ENCODE data around the gene ROR1. TPM values are rescaled to one million over a fixed set of nuclear protein-coding genes. Genes with fewer than 3 reads are reported as not detected.

Gene ROR1
- total RNA-seq, 1 experiment from 2014 or later, result 33.8 TPM

DNA sequence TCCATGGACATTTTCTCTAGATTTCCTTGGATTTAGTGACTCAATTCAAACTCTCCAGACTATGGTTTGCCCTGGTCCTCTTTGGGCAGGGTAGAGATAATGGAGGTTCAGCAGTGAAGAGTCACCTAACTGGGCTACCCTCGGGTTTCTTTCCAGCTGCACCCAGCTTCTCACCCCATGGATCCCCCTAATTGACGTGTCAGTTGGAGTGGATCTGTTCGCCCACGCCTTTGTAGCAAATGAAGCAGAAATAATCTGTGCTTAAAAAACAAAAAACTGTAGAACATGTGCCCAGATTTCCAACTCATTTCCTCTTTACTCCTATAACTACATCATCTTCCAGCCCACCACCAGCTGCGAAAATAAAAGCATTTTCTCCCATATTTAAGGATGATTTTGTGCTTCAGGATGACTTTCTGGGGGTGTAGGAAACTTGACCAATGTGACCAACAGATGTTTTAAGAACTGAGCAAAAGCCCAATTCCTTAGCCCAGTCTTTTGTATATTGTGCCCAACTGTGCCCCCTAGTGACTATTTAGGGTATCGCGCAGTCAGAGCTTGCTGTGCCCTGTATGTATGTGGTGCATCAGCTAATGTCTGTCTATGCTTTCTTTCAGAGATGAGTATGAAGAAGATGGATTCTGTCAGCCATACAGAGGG lies 363.1 kb downstream of the ROR1 start:
- H3K4me1 Mint-ChIP-seq (ENCODE audit: low read depth, unreplicated experiment), result peaks cover 20% of the 10 kb centered on the region
- H3K27me3 Mint-ChIP-seq (ENCODE audit: unreplicated experiment), result no peaks in the 10 kb centered on the region
- H3K4me3 Mint-ChIP-seq (ENCODE audit: low read depth, unreplicated experiment), result no peak overlapping the region
- peaks cover 11% of the 10 kb centered on the region for H3K36me3 Mint-ChIP-seq (ENCODE audit: insufficient read depth, unreplicated experiment)
- BruUV-seq (replicated peaks), result no TSS peak
- intact Hi-C loops (cut with micrococcal nuclease; ENCODE audit: unreplicated experiment), result loop anchor here (1.0 to 5.0 kb wide), 7 partner anchors 106 to 522 kb away; partner anchors contain the start of gene ROR1
- H3K27ac Mint-ChIP-seq (ENCODE audit: unreplicated experiment), result no peak overlapping the region
- CTCF ChIA-PET, result interaction anchor here (0.7 to 2.8 kb wide), 11 partner anchors 98 to 736 kb away, joined by 3 to 33 read pairs (median 5); partner anchors contain the start of gene ROR1
- TF ChIP-seq, protein P1, sequence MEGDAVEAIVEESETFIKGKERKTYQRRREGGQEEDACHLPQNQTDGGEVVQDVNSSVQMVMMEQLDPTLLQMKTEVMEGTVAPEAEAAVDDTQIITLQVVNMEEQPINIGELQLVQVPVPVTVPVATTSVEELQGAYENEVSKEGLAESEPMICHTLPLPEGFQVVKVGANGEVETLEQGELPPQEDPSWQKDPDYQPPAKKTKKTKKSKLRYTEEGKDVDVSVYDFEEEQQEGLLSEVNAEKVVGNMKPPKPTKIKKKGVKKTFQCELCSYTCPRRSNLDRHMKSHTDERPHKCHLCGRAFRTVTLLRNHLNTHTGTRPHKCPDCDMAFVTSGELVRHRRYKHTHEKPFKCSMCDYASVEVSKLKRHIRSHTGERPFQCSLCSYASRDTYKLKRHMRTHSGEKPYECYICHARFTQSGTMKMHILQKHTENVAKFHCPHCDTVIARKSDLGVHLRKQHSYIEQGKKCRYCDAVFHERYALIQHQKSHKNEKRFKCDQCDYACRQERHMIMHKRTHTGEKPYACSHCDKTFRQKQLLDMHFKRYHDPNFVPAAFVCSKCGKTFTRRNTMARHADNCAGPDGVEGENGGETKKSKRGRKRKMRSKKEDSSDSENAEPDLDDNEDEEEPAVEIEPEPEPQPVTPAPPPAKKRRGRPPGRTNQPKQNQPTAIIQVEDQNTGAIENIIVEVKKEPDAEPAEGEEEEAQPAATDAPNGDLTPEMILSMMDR (IDR thresholded peaks at IDR 0.05; ENCODE audit: unreplicated experiment), result peak; percentile 86
- no peaks in the 10 kb centered on the region for H3K9me3 Mint-ChIP-seq (ENCODE audit: low read depth, unreplicated experiment)
- DNase-seq, result peak; percentile 82

DNA sequence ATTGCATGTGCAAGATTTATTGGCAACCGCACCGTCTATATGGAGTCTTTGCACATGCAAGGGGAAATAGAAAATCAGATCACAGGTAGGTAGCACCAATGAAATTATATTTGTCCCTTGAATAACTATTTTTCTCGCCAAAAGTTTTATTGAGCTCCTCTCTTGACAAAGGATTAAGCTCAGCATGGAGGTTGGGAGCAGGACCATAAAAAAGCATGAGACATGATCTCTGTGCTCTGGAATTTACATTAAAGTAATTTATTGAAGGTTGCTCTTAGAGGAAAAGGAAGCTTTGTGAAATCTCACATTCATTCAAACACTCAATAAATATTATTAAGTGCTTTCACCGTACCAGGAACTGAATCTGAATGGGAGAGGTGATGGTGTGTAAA lies 363.6 kb downstream of the ROR1 start:
- H3K4me1 Mint-ChIP-seq (ENCODE audit: low read depth, unreplicated experiment), result peaks cover 20% of the 10 kb centered on the region
- BruUV-seq (replicated peaks), result no TSS peak
- CTCF ChIA-PET, result interaction anchor here (0.7 to 2.8 kb wide), 11 partner anchors 98 to 737 kb away, joined by 3 to 33 read pairs (median 5); partner anchors contain the start of gene ROR1
- H3K27me3 Mint-ChIP-seq (ENCODE audit: unreplicated experiment), result no peaks in the 10 kb centered on the region
- H3K9me3 Mint-ChIP-seq (ENCODE audit: low read depth, unreplicated experiment), result no peaks in the 10 kb centered on the region
- no peak overlapping the region for H3K27ac Mint-ChIP-seq (ENCODE audit: unreplicated experiment)
- TF ChIP-seq, protein P1 (IDR thresholded peaks at IDR 0.05; ENCODE audit: unreplicated experiment), result no peak
- intact Hi-C loops (cut with micrococcal nuclease; ENCODE audit: unreplicated experiment), result loop anchor here (1.0 to 5.0 kb wide), 7 partner anchors 105 to 523 kb away; partner anchors contain the start of gene ROR1
- no peak overlapping the region for H3K4me3 Mint-ChIP-seq (ENCODE audit: low read depth, unreplicated experiment)
- H3K36me3 Mint-ChIP-seq (ENCODE audit: insufficient read depth, unreplicated experiment), result peaks cover 11% of the 10 kb centered on the region
- no peak for DNase-seq

DNA sequence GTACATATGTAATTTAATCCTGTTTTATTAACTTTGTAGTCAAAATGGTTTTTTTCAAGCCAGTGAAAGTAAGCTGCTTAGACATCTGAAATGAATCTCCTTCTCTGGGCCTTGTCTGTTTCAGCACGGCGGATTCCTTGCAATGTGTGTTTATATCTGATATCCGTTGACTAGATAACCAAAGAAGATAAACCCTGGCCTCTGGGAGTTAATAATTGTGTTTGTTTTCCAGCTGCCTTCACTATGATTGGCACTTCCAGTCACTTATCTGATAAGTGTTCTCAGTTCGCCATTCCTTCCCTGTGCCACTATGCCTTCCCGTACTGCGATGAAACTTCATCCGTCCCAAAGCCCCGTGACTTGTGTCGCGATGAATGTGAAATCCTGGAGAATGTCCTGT lies 366.1 kb downstream of the ROR1 start:
- CTCF ChIA-PET, result no interaction called here
- no peak for DNase-seq
- Mint-ChIP-seq H3K4me1 (ENCODE audit: low read depth, unreplicated experiment) (peaks cover 8% of the 10 kb centered on the region), H3K27ac (ENCODE audit: unreplicated experiment) (no peak overlapping the region), H3K27me3 (ENCODE audit: unreplicated experiment) (no peaks in the 10 kb centered on the region), H3K9me3 (ENCODE audit: low read depth, unreplicated experiment) (no peaks in the 10 kb centered on the region), H3K36me3 (ENCODE audit: insufficient read depth, unreplicated experiment) (peaks cover 6% of the 10 kb centered on the region), H3K4me3 (ENCODE audit: low read depth, unreplicated experiment) (no peak overlapping the region)
- intact Hi-C loops (cut with micrococcal nuclease; ENCODE audit: unreplicated experiment), result loop anchor here (5.0 kb wide), 1 partner anchor 368 kb away; the partner anchor contains the start of gene ROR1
- BruUV-seq (replicated peaks), result no TSS peak
- TF ChIP-seq, protein P1 (IDR thresholded peaks at IDR 0.05; ENCODE audit: unreplicated experiment), result no peak

DNA sequence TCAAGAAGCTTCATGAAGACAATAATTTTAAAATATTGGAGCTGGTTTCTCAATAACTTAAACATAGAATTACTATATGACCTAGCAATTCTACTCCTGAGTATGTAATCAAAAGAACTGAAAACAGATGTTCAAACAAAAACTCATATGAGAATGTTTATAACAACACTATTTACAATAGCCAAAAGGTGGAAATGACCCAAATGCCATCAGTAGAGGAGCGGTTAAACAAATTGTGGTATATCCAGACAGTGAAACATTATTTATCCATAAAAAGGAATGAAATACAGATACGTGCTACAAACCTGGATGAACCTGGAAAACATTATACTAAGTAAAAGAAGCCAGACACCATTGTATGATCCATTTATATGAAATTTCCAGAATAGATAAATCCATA lies 366.8 kb downstream of the ROR1 start:
- peaks cover 8% of the 10 kb centered on the region for H3K4me1 Mint-ChIP-seq (ENCODE audit: low read depth, unreplicated experiment)
- CTCF ChIA-PET, result no interaction called here
- no TSS peak for BruUV-seq (replicated peaks)

More for the DNA sequence above, 366.8 kb downstream of the ROR1 start:
- Mint-ChIP-seq H3K9me3 (ENCODE audit: low read depth, unreplicated experiment) (no peaks in the 10 kb centered on the region), H3K27me3 (ENCODE audit: unreplicated experiment) (no peaks in the 10 kb centered on the region), H3K36me3 (ENCODE audit: insufficient read depth, unreplicated experiment) (peaks cover 6% of the 10 kb centered on the region), H3K27ac (ENCODE audit: unreplicated experiment) (no peak overlapping the region), H3K4me3 (ENCODE audit: low read depth, unreplicated experiment) (no peak overlapping the region)
- intact Hi-C loops (cut with micrococcal nuclease; ENCODE audit: unreplicated experiment), result no loop called here
- DNase-seq, result no peak
- TF ChIP-seq, protein P1 (IDR thresholded peaks at IDR 0.05; ENCODE audit: unreplicated experiment), result no peak

Measured in Calu3 (cell line).